HG02938 (cell line): ENCODE data around the gene C6orf163.

Experiments used
- ATAC-seq: cut with Tn5 transposase; IDR thresholded peaks from one replicate; pipeline ENCODE4 v1.9.1; 2021; ENCODE audit warnings: mild to moderate bottlenecking, moderate library complexity; ENCODE audit not compliant: unreplicated experiment

C6orf163 gene

GRCh38 chr6:87351583-87351982 is 7.0 kb downstream of the C6orf163 start:
- ATAC-seq = no peak

DNA sequence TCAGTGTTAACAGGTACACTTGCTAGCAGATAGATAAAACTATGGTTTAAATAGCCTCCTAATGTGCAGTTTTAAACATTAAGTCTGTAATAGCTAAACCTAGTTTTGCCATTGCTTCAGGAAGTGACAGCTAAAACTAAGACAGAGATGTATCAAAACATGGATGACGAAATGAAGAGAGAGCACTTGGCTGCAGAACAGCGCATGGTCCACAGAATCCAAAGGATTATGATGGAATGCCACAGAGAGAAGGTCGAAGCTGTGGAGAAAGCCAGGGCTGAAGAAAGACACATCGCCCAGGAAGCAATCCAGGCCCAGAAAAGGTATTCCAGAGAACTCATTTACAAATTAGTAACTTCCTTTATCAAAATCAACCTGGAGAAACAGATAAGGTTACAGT is 11.6 kb downstream of the C6orf163 start:
- no peak for ATAC-seq

GRCh38 chr6:87357479-87358196 is 13.0 kb downstream of the C6orf163 start:
- ATAC-seq = no peak

- ATAC-seq = no peak
Observed at GRCh38 chr6:87364602-87365252, 20.1 kb downstream of the C6orf163 start.

- ATAC-seq = no peak
Observed at GRCh38 chr6:87366072-87366827, 21.6 kb downstream of the C6orf163 start.

- ATAC-seq = no peak
Observed at GRCh38 chr6:87366899-87367298, 22.3 kb downstream of the C6orf163 start.

- ATAC-seq = no peak
Observed at GRCh38 chr6:87373377-87373776, 28.8 kb downstream of the C6orf163 start.

DNA sequence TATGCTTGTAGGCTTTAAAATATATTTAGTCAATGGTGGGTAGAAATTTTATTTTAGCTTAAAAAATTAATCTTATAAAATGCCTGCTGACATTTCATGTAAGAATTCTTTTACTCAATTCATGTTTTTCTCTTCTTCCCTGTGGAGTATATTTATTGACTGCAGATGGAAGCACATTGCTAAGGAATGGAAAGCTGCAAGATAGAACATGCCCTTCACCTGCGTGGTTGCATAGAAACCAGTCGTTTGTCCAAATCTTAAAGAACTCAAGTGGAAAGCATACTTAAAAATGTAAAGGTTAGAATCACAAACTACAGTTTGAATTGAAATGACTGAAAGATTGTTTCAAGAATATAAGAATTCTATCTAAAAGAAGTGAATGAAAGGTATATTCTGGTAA is 30.7 kb downstream of the C6orf163 start:
- ATAC-seq = no peak

DNA sequence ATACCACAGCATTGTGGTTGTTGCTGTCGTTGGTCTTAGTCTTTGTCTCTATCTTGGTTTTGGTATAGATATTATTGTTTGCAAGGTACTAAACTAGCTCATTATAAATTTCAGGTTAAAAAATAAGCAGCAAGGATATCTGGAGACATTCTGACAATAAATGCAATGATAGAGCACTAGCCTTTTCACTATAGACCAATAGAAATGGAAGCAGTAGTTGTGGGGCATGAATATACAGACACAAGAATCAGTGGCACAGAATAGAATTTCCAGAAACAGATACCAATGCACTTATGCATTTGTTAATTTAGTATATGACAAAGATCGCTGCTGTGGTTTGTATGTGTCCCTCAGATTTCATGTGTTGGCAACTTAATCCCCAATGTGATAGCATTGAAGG is 32.0 kb downstream of the C6orf163 start:
- no peak for ATAC-seq

DNA sequence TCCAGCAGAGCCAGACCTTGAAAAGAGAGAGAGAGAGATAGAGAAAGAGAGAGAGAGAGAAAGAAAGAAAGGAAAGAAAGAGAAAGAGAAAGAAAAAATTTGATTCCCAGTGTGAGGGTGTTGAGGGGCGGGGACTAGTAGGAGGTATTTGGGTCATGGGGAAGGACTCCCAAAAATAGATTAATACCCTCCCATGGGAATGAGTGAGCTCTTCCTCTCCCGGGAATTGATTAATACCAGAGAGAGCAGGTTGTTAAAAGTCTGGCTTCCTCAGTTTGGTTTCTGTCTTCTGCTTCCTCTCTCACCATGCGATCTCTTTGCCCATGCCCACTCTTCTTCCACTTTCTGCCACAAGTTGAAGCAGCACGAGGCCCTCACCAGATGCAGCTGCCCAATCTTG is 34.3 kb downstream of the C6orf163 start:
- ATAC-seq = peak; percentile 59

GRCh38 chr6:87382861-87383260 is 38.2 kb downstream of the C6orf163 start:
- no peak for ATAC-seq

DNA sequence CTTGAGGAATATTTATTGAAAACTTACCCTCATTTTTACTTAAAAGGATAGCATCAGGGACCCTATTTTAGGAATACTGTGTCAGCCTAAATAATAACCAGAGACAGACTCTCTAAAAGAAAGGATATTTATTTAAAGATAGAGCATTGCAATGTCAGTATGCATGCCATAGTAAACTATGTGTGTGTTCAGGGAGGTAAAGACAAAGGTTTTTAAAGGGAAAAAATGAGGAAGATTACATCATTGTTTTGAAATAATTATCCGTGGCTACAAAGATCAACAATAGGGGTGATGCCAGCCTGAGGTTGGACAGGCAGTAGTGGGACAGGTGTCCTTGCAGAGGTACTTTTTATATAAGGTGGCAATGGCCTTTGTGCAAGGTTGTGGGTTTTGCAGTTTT is 39.4 kb downstream of the C6orf163 start:
- no peak for ATAC-seq

- ATAC-seq = no peak
Observed at GRCh38 chr6:87384449-87384848, 39.8 kb downstream of the C6orf163 start.

GRCh38 chr6:87391334-87391733 is 46.7 kb downstream of the C6orf163 start:
- no peak for ATAC-seq

DNA sequence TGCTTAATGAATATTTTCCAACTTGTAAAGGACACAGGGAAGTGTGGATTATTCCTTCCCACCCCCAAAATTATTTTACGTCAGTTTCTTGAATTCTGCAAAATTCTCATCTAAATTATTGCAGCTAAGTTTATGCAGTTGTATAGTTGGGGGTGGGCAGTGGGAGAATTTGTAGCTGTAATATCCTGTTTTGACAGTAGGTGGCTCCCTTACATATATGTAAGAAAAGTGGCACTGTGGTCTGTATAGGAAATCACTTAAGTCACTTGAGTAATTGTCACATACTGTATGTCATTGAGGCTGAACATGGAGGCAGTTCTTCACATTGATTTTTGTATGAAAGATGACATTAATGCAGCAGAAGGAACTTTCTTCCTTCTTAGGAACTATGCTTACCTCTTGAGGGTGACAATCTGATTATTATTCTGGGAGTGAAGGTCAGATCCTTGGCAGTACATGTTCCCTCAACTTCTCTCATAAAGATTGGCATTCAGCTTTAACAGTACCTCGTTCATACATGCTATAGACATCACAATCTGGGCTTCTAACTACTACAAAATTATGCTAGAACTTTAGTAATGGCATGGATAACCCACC is 48.5 kb downstream of the C6orf163 start:
- ATAC-seq = peak; percentile 80

DNA sequence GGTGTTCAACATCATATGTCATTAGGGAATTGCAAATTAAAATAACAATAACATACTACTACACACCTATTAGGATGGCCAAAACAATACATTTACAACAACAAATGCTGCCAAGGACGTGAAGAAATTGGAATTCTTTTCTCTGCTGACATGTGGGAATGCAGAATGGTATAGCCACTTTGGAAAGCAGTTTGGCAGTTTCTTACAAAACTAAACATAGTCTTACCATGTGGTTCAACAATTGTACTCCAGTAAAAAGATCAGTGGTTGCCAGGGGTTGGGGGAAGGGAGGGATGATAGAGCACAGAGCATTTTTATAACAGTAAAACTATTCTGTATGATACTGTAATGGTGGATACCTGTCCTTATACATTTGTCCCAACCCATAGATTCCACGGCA is 50.8 kb downstream of the C6orf163 start:
- no peak for ATAC-seq

DNA sequence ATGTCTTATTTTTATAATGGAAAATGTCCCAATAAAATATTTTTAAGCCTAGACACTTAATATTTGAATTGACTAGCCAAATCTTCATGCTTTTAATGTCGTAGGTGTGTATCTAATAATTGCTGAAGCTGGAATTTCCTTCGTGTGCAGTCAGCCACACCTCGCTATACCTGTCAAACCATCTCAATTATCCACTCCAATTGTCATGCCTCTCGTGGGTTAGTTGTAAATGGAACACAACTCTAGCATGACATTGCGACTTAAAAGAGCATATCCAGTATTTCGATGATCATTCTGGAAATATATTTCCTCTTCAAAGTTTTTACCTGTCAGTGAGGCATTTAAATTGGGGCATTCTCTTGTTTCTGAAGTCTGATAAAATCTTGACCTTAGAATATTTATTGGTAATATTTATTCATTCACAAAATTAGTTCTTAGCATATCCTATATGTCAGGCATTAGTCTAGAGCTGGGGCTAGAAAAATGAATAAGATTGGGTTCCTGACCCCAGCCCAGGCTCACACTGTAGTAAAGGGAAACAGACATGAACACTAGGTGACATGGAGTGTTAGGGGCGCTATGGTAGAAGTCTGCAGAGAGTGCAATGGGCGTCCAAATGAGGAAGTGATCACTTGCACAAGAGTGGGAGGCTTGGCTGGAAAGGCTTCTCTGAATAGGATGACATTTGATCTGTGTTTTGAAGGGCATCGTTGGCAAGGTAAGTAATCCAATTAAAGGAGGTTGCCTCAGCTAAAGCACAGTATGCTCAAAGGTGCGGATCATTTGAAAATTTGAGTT is 52.2 kb downstream of the C6orf163 start:
- peak; percentile 83 for ATAC-seq

GRCh38 chr6:87397656-87398055 is 53.0 kb downstream of the C6orf163 start:
- no peak for ATAC-seq

- ATAC-seq = no peak
Observed at GRCh38 chr6:87401832-87402231, 57.2 kb downstream of the C6orf163 start.

DNA sequence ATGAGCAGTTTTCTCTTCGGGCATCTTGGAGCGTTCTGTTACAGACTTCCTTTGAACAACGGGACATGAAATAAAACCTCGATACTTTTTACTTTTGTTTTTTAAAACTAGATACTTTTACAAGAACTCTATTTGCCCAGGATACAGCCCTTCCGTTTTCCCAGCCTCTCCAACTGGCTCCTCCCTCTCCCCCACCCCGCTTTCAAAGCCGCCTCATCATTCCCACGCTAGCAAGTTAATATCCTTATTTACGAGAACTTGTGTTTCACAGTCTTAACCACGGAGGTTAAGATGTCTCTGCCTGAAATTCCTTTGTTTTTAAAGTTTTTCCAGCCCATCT is 62.9 kb downstream of the C6orf163 start:
- peak; percentile 13 for ATAC-seq
